ENCODE data around the gene MS4A6E. TPM values are rescaled to one million over a fixed set of nuclear protein-coding genes. Genes with fewer than 3 reads are reported as not detected.
"Not testable (repeated sequence)": the region's sequence is repeated elsewhere in the genome, so short reads cannot be mapped to it uniquely, and the experiment has no call there.

MS4A6E gene
- total RNA-seq, 2 donors from 2014 or later, result not detected

DNA sequence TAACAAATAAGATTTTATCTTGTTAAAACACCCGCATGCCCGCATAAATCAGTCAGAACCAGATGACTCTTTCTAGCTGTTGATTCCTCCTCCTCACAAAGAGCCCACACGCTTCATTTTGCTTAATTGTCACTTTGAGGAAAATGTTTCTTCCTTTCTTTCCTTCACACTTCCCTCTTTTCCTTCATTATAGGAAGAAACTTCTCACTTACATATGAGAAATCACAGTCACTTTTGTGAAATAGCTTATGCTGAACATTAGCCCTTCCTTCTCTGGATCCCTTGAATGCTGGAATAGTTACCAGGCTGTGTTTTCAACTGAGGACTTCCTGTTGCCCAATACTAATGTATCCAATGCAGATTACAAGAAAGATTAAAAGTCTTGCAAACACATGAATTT lies 5.8 kb downstream of the MS4A6E start:
- DNase-seq (ENCODE audit: low spot score), result no peak
- intact Hi-C loops (cut with DNase I), result no loop called here

DNA sequence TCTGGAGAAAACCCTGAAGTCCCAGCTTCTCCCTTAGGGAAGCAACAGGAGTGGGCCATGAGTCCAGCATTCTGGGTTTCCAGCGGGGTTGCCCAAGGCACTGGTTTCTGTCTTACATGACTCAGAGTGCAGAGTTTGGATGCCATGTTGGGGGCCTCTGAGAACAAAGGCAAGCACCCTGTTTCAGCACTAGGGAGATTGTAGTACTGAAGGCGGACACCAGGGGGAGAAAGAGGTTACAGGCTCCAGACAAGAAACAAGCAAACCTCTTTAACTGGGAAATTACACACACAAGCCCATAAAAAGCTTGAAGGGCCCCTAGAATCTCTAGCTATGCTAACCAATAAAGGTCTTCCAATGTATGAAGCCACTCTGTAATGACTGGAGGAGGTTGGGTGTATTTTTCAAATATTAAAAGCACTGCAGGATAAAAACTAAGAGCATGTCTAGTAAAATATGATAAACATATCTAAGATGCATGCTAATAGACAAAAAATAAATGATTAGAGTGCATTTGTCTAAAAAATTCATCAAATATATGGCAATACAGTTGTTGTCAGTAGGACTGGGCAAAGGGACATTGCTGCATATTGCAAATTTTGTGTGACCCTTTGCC lies 7.1 kb downstream of the MS4A6E start:
- intact Hi-C loops (cut with DNase I), result no loop called here
- no peak for DNase-seq (ENCODE audit: low spot score)

DNA sequence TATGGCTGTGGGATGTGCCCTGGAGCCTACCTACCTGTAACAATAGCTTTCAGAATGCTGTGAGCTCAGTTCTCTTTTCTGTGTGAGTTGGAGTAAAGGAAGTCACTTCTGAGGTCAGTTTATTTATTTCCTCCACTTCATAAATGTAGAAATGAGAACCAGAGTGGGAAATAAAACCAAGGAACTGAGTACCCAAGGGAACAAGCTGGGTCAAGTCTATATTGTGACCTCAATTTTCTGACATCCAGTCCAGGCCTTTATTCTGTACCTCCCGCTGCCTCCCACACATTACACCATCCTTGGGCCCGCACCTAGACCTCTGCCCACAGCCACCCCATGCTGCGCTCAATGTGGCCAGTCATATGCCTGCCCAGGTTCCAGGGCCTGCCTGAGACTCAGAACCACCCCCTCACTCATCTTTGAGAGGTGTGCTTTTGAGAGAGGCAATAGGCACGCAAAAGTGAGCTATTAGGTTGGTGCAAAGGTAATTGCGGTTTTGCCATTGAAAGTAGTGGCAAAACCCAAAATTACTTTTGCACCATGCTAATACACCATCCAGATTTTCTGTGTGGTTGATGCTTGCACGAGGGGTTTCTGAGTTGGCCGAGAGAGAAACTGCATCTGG lies 9.8 kb downstream of the MS4A6E start:
- no peak for DNase-seq (ENCODE audit: low spot score)
- intact Hi-C loops (cut with DNase I), result no loop called here

DNA sequence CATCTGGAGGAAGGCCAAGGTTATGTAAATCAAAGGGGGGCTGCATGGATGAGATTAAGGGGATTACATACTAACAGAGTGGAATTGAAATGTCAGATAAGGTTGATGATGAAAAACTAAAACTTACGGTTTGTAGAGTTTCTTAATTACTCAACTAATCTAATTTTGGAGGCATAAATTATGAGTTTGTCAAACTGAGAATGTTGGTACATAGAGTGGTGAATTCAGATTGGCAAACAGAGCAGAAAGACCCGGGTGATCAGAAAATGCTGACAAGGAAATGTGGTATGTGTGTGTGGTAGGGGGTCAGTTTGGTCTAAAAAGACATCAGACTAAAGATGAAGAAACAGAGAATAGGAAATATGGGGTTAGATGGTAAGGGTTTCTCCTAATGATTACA lies 11.0 kb downstream of the MS4A6E start:
- no peak for DNase-seq (ENCODE audit: low spot score)

DNA sequence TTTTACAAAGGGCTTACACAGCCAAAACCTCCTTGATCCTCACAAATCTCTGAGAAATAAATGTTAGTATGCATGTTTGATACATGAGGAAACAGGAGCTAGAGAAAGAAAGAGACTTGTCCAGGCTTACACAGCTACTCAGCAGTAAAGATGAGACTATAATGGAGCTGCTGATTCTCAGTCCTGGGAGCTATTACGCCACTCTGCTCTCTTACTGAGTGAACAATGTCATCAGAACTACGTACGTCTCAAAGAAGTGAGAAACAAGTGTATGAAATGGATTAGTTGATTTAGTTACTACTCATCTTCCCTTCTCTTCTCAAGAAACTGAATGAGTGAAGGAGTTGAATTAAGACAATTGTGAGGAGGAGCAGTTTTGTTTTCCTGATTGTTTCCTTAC lies 12.3 kb downstream of the MS4A6E start:
- DNase-seq (ENCODE audit: low spot score), result no peak
- intact Hi-C loops (cut with DNase I), result no loop called here

More for the DNA sequence above, 11.0 kb downstream of the MS4A6E start:
- intact Hi-C loops (cut with DNase I), result no loop called here

DNA sequence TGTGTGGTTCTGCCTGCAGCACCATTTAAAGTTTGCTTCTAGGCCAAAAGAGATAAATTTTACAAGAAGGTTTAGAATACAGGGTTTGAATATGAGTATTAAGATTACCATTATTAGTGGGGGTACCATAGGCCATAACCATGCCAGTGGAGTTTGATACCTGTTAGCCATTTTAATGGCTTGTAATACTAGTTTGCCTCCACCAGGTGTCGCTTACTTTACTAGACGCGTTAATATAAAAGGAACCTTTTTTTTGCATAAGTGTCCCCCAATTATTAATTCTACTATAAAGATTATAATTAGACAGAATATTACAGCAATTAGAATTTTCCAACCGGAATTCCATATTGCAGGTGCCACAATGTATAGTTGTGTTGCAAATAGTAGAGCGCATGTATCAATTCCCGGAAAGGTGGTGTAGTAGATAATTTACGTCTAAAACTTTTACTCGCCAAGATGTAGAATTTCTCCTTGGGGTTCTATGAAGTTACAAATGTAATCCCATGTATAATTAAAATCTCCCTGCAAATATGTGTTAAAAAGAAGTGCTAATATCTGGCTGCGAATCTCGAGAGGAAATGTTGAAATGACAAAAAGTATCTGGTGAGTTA lies 16.1 kb downstream of the MS4A6E start:
- intact Hi-C loops (cut with DNase I), result no loop called here
- no peak for DNase-seq (ENCODE audit: low spot score)

DNA sequence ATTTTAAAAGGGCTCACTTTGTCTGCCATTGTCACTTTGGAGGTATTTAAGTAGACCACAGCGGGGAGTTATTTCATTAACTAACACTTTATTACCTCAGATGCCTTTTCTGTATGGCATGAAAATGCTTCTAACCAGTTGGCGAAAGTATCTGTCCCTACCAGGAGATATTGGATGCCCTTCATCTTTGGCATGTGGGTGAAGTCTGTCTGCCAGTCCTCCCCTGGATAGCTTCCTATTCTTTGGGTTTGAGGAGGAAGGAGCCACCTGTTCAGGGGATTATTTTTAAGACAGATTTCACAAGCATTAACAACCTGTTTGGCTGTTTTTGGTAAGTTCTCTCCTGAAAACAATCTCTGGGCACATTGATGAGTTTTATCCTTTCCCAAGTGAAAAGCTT lies 17.1 kb downstream of the MS4A6E start:
- no peak for DNase-seq (ENCODE audit: low spot score)
- intact Hi-C loops (cut with DNase I), result no loop called here

DNA sequence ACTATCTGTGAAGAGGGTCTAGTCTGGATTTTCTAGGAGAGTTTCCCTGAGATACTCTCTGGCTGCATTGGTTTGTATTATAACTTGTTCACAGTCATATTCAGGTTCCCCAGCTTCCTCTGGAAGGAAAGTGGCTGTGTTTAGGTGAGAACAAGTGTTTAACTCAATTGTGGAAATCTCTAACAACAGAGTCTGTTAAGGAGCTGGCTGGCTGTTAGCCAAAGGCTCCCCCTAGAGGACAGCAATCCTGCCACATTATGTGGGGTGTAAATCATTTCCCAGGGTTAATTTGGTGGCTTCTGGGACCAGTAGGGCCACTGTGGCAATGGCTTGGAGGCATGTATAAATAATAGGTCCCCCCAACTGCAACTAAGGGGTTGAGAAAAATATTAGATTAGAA lies 18.4 kb downstream of the MS4A6E start:
- intact Hi-C loops (cut with DNase I), result no loop called here
- no peak for DNase-seq (ENCODE audit: low spot score)

DNA sequence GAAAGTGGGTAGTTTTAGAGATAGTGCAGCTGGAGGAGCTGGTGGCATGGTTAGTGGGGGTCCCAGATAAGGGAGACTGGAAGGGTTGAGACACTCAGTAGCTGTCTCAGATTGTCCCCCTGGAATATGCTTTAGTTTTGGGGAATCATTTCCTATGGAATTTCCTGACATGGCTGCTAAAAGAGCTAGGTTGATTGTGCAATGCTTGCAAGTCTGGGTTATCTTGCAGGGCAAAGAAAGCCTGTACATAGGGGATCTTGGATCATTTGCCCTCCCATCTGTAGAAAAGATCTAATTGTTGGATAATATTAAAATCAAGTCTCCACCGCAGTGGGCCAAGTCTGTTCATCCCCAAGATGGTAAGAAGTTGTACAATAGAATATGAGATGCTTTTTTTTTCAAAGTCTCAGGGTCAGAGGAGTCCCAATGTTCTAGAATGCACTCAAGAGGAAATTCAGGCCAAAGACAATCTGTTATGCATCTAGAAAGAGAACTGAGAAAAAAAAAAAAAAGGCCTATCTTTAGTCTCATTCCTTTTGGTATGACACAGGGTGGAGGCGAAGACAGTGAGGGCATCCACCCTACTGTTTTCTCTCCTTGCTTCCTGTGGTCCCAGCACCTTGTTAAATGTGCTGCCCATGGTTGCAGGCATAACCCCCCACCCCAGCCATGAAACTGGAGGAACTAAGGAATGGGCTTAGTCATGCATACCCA lies 20.2 kb downstream of the MS4A6E start:
- no peak for DNase-seq (ENCODE audit: low spot score)
- intact Hi-C loops (cut with DNase I), result no loop called here

DNA sequence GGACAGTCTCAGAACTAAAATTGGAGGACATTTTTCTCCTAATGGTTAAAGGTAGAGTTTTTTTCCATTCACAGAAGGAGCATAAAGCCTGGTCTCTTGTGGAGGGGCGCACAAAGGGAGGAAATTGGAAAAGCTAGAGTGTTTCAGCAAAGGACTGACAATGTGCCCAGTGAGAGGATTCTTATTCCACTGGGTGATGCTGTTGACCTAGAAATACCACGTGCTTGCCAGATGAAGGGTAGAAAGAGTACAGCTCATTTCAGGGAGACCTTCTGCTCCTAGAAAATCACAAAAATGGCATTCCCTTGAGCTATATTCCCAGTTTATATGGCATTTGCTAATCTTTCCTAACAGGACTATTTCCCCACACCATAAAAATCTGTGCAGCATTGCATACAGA lies 21.1 kb downstream of the MS4A6E start:
- no peak for DNase-seq (ENCODE audit: low spot score)
- intact Hi-C loops (cut with DNase I), result no loop called here

DNA sequence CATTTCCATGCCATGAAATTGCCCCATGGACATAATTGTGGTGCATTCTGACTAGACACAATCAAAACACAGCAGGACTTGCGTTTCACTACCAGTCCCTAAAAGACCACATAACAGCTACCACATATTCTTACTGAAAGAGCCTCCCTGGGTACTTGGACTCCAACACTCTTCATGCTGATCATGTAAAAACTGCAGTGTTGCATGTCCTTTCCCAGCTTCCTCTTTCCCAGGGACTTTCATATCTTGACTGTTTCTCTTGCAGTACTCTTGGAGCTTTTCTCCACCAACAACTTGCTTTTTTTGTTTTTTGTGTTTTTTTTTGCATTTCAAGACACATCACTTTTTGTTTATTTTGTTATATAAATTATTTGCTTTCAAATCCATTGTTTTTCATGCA lies 22.9 kb downstream of the MS4A6E start:
- intact Hi-C loops (cut with DNase I), result no loop called here

DNA sequence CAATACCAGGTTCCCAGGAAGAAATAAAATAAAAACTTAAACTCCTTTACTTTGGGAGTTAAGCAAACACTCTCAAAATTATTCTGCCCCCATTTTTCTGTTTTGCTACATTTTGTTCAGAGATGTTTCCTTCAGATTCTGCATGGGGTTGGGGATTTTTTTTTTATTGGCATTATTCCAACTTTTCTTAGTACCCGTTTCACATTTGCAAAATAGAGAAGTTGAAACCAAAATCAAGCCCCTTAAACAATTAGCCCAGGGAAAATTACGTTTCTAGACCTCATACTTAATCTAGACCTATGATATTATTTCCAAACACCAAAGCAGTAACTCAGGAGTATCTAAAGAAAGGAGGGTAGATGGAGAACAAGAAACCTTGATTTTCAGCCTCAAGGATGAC lies 30.7 kb downstream of the MS4A6E start:
- intact Hi-C loops (cut with DNase I), result no loop called here
- no peak for DNase-seq (ENCODE audit: low spot score)

More for the DNA sequence above, 22.9 kb downstream of the MS4A6E start:
- no peak for DNase-seq (ENCODE audit: low spot score)

DNA sequence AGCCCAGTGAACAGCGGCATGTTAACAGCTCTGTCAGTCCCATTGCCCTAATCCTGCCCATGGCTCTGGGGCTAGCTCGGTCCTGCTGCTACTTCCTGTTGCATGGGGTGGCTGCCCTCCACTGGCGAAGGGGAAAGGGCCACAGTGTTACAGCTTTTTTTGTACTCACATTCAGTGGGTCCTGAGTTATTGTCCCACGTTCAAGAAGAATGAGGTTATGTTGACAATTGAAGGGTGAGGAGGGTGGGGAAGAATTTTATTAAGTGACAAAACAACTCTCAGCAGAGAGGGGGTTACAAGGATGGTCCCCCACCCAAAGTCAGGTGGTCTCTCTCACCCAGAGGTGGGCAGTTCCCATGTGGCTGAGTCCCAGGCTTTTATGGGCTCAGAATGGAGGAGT lies 33.6 kb downstream of the MS4A6E start:
- no peak for DNase-seq (ENCODE audit: low spot score)
- intact Hi-C loops (cut with DNase I), result no loop called here

DNA sequence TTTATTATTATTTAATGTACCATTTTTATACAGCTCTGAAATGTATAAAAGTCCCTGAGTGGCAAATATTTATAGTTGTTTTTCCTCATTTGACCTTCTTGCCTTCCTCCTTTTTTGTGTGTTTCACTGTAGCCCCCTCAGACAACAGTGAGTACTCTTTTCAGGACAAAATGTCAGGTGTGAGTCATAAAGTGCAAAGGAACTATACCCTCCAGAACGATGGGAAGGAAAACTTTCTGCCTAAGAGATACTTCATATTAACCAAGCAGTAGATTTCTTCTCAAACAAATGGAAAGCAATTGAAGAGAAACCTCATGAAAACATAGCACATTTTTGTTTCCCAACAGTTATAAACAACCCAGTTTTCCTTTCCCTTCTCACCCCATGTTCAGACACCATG lies 35.2 kb downstream of the MS4A6E start:
- intact Hi-C loops (cut with DNase I), result no loop called here
- DNase-seq (ENCODE audit: low spot score), result no peak

DNA sequence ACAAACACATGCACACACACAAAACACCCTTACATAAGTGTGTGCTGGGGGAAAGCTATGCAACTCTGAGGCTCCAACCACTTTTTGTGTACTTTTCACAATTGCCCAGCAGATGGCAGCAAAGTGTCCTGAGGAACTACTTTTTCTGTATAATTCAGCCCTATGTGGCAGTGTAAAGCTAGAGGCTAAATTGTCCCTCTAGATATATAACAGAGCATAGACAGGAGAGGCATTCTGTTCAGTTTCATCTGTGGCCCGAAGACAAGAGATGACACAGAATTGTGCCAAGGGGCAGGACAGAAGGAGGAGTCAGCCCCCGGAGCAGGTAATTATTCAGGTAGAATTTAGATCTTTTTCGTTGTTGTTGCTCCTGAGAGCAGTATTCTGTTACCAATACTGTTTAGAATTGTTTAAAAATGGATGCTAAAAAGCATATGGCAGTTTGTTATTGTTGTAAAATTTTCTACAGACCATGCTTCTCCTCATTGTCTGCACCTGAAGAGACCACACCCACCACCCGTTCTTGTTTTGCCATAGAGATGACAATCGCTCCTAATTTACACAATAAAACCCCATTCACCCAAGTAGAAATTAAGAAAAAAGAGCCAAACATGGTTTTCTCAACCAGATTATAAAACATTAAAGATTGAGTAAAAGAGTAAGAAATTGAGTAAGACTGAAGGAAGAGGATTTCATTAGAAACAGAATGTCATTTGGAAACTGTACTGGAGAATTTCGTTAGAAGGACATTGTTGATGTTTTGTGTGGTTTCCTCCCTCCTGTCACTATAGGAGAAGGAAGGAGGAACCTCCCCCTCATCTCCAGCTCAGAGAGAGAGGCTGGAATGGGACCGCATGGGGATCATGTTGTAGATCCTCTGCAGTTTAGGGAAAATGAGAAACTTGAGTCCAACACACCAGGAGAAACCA lies 36.8 kb downstream of the MS4A6E start:
- no peak for DNase-seq (ENCODE audit: low spot score)
- intact Hi-C loops (cut with DNase I), result no loop called here

DNA sequence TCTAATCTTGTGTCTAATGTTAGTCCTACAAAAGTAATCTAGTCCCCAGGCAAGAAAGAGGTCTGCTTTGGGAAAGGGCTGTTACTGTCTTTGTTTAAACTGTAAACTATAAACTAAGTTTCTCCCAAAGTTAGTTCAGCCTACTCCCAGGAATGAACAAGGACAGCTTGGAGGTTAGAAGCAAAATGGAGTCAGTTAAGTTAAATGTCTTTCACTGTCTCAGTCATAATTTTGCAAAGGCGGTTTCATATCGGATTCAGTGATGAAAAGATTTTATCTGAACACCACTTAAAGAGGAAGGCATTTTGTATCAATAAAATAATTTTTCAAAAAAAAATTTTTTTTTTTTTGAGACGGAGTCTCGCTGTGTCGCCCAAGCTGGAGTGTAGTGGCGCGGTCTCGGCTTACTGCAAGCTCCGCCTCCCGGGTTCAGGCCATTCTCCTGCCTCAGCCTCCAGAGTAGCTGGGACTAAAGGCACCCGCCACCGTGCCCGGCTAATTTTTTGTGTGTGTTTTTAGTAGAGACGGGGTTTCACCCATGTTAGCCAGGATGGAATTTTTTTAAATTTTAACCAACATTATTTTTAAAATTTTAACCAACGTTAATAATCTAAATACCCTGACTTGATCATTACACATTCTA lies 39.3 kb downstream of the MS4A6E start:
- DNase-seq (ENCODE audit: low spot score); intact Hi-C loops (cut with DNase I): not testable (repeated sequence)

DNA sequence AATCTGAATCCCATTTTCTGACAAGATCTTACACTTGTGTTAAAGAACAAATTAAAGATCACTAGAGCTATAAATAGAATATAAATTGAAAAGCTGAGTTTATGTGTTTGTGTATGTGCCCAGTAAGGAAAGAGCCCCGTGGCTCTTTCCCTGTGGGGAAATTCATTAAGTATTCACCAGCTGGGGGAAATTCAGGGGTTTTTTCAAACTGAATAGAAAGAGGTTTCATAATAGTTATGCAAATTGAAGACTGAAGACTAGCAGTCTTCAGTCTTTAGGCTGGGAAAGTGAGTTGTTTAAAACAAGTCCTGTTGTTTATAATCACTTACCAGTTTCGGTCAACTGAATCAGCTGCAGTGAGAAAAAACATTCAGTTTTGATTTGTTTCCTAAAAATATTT lies 40.0 kb downstream of the MS4A6E start:
- intact Hi-C loops (cut with DNase I), result no loop called here
- no peak for DNase-seq (ENCODE audit: low spot score)

DNA sequence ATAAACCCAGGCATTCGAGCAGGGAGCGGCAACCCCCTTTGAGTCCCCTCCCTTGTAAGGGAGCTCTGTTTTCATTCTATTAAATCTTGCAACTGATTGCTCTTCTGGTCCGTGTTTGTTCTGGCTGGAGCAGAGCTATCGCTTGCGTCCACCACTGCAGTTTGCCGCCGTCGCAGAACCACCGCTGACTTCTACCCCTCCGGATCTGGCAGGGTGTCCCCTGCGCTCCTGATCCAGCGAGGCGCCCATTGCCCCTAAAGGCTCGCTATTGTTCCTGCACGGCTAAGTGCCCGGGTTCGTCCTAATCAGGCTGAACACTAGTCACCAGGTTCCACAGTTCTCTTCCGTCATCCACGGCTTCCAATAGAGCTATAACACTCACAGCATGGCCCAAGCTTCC lies 40.8 kb downstream of the MS4A6E start:
- intact Hi-C loops (cut with DNase I), result no loop called here
- no peak for DNase-seq (ENCODE audit: low spot score)

DNA sequence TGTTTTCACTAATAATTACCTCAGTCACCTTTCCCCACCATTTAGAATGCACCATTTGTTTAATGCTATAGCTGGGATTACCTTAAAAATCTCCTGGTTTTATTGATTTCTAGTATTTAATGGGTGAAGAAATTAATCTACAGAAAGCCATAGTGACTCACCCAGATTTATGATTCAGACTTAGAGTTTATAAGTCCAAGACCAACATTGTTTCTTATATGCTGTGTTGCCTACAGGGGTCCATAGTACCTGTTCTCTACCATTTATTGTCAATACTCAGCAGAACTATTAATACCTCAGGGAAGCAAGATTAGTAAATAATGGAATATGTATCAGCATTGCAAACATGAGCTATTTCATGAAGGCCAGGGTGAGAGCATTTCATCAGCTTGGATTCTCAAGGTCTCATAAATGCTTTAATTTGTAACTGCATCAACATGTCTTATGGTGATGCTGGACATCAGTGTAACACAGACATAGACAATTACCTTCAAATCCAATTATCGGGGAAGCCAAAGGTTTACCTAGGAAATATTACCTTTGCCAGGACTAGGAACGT lies 43.3 kb downstream of the MS4A6E start:
- intact Hi-C loops (cut with DNase I), result no loop called here
- DNase-seq (ENCODE audit: low spot score), result no peak
